Activated naive CD4-positive, alpha-beta T cell treated with anti-CD3 and anti-CD28 coated beads, Interleukin-2, amount 10 ng/mL, durations not matched to agents 7 days and 5 days (primary cell): ENCODE data around the gene AKR1A1.
"Not testable (repeated sequence)": the region's sequence is repeated elsewhere in the genome, so short reads cannot be mapped to it uniquely, and the experiment has no call there.

Source experiments
- CTCF ChIA-PET: fragments of 350-600 bp; sonication (Branson Sonifier 250); formaldehyde crosslinking; loops from one replicate; lab custom pipeline; 2021; ENCODE audit warnings: antibody characterized with exemption; lab: Charles Lee
- DNase-seq: peaks from one replicate; pipeline ENCODE4 v3.0.0-alpha.2; 2020
- H3K27ac Mint-ChIP-seq: one replicate; pipeline ENCODE4 v1.8.0; 2021; ENCODE audit warnings: mild to moderate bottlenecking, moderate library complexity, mixed read lengths
- H3K27me3 Mint-ChIP-seq: one replicate; pipeline ENCODE4 v1.8.0; 2021; ENCODE audit warnings: mild to moderate bottlenecking, mixed read lengths
- H3K36me3 Mint-ChIP-seq: one replicate; pipeline ENCODE4 v1.8.0; 2021; ENCODE audit warnings: mixed read lengths
- H3K4me1 Mint-ChIP-seq: one replicate; pipeline ENCODE4 v1.8.0; 2021; ENCODE audit warnings: mixed read lengths
- H3K4me3 Mint-ChIP-seq: one replicate; pipeline ENCODE4 v1.8.0; 2021; ENCODE audit warnings: mild to moderate bottlenecking, moderate library complexity, mixed read lengths
- H3K9me3 Mint-ChIP-seq: one replicate; pipeline ENCODE4 v1.8.0; 2021; ENCODE audit warnings: mixed read lengths

The AKR1A1 gene

DNA sequence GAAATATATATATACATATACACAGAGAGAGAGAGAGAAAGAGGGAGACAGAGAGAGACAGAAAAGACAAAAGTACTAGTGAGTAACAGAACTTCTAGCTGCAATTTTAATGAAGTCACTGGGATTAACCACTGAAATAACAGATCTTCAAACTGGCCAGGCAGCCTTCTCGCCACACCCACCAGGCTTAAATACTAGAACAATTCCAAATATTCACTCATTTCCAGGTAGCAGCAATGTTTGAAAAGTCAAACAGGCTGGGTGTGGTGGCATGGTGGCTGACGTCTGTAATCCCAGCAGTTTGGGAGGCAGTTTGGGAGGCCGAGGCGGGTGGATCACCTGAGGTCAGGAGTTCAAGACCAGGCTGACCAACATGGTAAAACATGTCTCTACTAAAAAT lies 34.2 kb upstream of the AKR1A1 start:
- H3K9me3 Mint-ChIP-seq: no peaks in the 10 kb centered on the region
- no peak for DNase-seq
- peaks cover 32% of the 10 kb centered on the region for H3K4me1 Mint-ChIP-seq
- H3K27me3 Mint-ChIP-seq: no peaks in the 10 kb centered on the region
- peaks cover 54% of the 10 kb centered on the region for H3K36me3 Mint-ChIP-seq
- no peak overlapping the region for H3K27ac Mint-ChIP-seq
- no peak overlapping the region for H3K4me3 Mint-ChIP-seq
- CTCF ChIA-PET: interaction anchor here (0.9 to 7.8 kb wide), 4 partner anchors 12 to 170 kb away, joined by 3 to 60 read pairs (median 4); partner anchors contain the start of gene GPBP1L1

- not testable (repeated sequence) for H3K9me3 Mint-ChIP-seq, H3K27me3 Mint-ChIP-seq, DNase-seq, H3K4me3 Mint-ChIP-seq, H3K27ac Mint-ChIP-seq
- Mint-ChIP-seq H3K4me1 (peaks cover 50% of the 10 kb centered on the region), H3K36me3 (peaks cover 45% of the 10 kb centered on the region)
- CTCF ChIA-PET: interaction anchor here (1.3 to 7.8 kb wide), 2 partner anchors 32 to 51 kb away, joined by 5 to 60 read pairs; partner anchors contain the start of gene AKR1A1
Observed at GRCh38 chr1:45518366-45518765, 32.3 kb upstream of the AKR1A1 start.

DNA sequence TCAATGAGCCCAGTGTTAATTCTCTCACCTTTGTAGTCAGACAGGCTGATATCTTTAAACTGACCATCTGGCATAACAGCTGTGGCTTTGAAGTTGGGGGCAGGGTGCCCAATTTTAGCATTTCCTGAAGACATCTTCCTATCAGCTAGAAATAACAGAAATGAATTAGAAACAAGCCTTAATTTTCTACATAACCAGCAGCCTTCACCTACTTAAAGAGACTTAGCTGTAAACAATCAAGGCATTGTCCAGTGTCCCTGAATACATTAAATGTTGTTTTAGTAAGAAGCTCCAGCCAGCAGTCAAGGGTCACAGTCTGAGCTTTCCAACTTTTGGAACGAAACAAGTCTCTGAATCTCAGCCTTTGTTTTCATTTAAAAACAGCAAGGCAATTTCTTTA lies 31.7 kb upstream of the AKR1A1 start:
- Mint-ChIP-seq H3K36me3 (peaks cover 41% of the 10 kb centered on the region), H3K4me1 (peaks cover 53% of the 10 kb centered on the region), H3K27me3 (no peaks in the 10 kb centered on the region), H3K9me3 (no peaks in the 10 kb centered on the region), H3K27ac (peak overlapping the region; percentile 72), H3K4me3 (peak overlapping the region; percentile 96)
- CTCF ChIA-PET: interaction anchor here (0.6 to 7.8 kb wide), 3 partner anchors 32 to 115 kb away, joined by 3 to 60 read pairs (median 5); partner anchors contain the start of gene AKR1A1
- DNase-seq: no peak

DNA sequence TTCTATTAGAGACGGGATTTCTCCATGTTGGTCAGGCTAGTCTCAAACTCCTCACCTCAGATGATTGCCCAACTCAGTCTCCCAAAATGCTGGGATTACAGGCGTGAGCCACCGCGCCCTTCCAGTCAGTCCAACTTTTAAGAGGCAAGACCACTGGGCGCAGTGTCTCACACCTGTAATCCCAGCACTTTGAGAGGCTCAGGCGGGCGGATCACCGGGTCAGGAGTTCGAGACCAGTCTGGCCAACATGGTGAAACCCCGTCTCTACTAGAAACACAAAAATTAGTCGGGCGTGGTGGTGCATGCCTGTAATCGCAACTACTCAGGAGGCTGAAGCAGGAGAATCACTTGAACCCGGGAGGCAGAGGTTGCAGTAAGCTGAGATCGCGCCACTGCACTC lies 30.9 kb upstream of the AKR1A1 start:
- H3K4me1 Mint-ChIP-seq: peaks cover 56% of the 10 kb centered on the region
- not testable (repeated sequence) for H3K27me3 Mint-ChIP-seq, DNase-seq, H3K9me3 Mint-ChIP-seq
- H3K36me3 Mint-ChIP-seq: peaks cover 33% of the 10 kb centered on the region
- H3K4me3 Mint-ChIP-seq: peak overlapping the region; percentile 96
- CTCF ChIA-PET: interaction anchor here (0.6 to 7.8 kb wide), 3 partner anchors 31 to 116 kb away, joined by 3 to 60 read pairs (median 5); partner anchors contain the start of gene AKR1A1
- H3K27ac Mint-ChIP-seq: peak overlapping the region; percentile 83

DNA sequence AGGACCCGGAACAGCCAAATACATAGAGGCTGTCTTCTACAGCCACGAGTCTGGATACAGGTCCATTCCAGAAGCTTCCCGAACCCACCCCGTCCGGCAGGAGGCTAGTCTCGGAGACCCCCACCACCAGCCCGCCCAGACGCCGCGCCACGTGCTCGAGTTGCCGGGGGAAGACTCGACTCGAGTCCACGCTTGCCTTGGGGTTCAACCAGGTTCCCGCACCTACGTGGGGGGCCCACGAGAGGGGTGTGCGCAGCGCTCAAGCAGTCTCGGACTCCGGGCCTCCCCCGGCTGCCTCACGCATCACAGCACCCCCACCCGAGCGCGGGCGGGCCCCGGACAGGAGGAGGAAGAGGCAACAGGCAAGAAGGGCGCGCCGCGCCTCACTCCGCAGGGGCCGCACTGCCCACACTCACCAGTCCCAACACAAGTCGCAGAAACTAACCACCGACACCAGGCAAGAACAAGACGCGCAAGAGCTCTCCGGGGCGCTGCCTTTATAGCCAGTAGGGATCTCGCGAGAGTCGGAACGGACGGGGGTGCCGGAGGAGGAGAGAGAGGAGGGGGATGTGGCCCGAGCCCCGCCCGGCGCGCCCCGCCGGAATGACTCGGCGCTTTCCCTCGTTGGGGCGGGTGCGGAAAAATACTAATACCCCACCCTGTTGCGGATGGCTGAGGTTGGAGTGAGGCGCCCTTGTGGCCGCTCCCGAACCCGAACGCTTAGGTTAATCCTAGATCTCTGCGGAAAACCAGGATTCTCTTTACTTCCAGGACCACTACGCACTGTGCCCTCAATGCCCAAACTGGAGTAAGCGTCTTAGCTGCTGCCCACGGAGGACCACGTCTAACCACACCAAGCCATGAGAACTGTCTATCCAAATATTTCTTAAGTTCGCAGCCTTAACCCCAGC lies 29.0 kb upstream of the AKR1A1 start, which contains the start of gene PRDX1:
PRDX1 (minus strand) TSS at position 472 of the 911 bp plus-strand sequence. CDS start 2,841 bp downstream, outside the sequence.
- Mint-ChIP-seq H3K27me3 (peaks cover 3% of the 10 kb centered on the region), H3K9me3 (no peaks in the 10 kb centered on the region), H3K36me3 (peaks cover 16% of the 10 kb centered on the region), H3K4me1 (peaks cover 54% of the 10 kb centered on the region), H3K27ac (peak within 1 kb of the TSS; percentile 83), H3K4me3 (peak within 1 kb of the TSS; percentile 96)
- CTCF ChIA-PET: interaction anchor here (0.8 to 7.8 kb wide), 8 partner anchors 10 to 48 kb away, joined by 3 to 60 read pairs (median 4); no protein-coding TSS in a partner anchor
- peak; percentile 97 for DNase-seq

DNA sequence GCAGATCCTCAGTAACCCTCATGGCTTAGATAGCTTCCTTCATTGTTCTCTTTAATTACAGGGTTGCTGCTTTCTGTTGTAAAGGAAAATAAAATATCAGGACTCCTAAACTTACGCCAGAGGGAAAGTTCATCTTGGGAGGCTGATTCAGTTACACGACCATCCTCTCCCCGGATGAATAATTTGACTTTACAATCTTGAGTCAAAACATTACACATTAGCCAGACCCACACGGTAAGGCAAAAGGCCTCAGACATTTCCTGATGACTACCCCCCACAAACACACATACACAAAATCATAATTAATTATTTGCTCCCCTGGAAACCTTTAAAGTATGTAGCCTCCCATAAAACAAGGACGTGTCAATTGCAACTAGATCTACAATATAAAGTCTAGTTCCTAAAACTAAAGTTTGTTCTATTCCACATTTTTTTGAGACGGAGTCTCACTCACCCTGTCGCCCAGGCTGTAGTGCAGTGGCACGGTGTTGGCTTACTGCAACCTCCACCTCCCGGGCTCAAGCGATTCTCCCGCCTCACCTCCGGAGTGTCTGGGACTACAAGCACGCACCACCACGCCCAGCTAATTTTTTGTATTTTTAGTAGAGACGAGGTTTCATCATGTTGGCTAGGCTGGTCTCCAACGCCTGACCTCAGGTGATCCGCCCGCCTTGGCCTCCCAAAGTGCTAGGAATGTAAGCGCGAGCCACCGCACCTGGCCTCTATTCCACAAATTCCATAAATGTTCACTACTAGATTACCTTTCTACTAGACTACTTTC lies 28.1 kb upstream of the AKR1A1 start:
- peak overlapping the region; percentile 96 for H3K4me3 Mint-ChIP-seq
- H3K27ac Mint-ChIP-seq: peak overlapping the region; percentile 83
- H3K27me3 Mint-ChIP-seq: peaks cover 9% of the 10 kb centered on the region
- CTCF ChIA-PET: interaction anchor here (0.8 to 7.8 kb wide), 8 partner anchors 10 to 47 kb away, joined by 3 to 60 read pairs (median 4); no protein-coding TSS in a partner anchor
- peaks cover 48% of the 10 kb centered on the region for H3K4me1 Mint-ChIP-seq
- H3K9me3 Mint-ChIP-seq: no peaks in the 10 kb centered on the region
- no peak for DNase-seq
- peaks cover 10% of the 10 kb centered on the region for H3K36me3 Mint-ChIP-seq

DNA sequence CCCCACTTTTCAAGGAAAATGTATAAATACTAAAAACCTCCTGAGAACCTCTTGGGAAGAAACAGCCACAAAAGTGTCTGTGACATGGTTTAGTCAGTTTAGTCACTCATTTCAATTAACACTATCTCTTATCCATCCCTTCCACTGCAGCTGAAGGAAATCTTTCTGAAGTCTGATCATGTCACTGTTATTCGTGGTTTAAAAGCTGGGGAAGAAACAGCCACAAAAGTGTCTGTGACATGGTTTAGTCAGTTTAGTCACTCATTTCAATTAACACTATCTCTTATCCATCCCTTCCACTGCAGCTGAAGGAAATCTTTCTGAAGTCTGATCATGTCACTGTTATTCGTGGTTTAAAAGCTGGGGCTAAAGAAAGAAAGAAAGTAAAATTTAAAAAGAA lies 27.1 kb upstream of the AKR1A1 start:
- peak overlapping the region; percentile 66 for H3K27ac Mint-ChIP-seq
- CTCF ChIA-PET: interaction anchor here (0.7 to 1.8 kb wide), 3 partner anchors 13 to 228 kb away, joined by 3 to 4 read pairs (median 4); no protein-coding TSS in a partner anchor
- H3K4me3 Mint-ChIP-seq, H3K9me3 Mint-ChIP-seq, H3K36me3 Mint-ChIP-seq, DNase-seq: not testable (repeated sequence)
- H3K27me3 Mint-ChIP-seq: peaks cover 14% of the 10 kb centered on the region
- H3K4me1 Mint-ChIP-seq: peaks cover 45% of the 10 kb centered on the region

- peaks cover 40% of the 10 kb centered on the region for H3K4me1 Mint-ChIP-seq
- not testable (repeated sequence) for H3K36me3 Mint-ChIP-seq, H3K27ac Mint-ChIP-seq, DNase-seq, H3K9me3 Mint-ChIP-seq, H3K4me3 Mint-ChIP-seq
- CTCF ChIA-PET: interaction anchor here (1.0 to 1.8 kb wide), 2 partner anchors 20 to 45 kb away, joined by 3 to 4 read pairs; no protein-coding TSS in a partner anchor
- peaks cover 18% of the 10 kb centered on the region for H3K27me3 Mint-ChIP-seq
Observed at GRCh38 chr1:45523975-45524374, 26.7 kb upstream of the AKR1A1 start.

DNA sequence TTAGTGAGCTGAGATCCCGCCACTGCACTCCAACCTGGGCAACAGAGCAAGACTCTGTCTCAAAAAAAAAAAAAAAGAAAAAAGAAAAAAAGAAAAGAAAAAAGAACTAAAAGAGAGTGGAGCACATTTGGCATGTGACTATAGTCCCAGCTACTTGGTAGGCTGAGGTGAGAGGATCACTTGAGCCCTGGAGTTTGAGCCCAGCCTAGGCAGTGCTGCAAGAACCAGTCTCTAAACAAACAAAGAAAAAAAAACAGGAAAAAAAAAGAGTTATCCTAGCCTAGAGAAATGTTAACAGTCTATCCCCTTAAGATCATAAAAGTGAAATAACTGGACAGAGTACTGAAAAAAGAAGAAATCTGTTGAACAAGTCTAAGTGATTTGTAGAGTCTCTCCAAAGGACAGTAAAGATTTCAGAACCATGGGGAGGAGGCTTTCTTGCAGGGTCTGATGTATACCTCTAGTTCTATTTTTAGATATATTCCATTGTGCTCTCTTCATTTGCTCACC lies 24.4 kb upstream of the AKR1A1 start:
- DNase-seq: no peak
- Mint-ChIP-seq H3K9me3 (no peaks in the 10 kb centered on the region), H3K36me3 (no peaks in the 10 kb centered on the region), H3K27me3 (peaks cover 19% of the 10 kb centered on the region), H3K4me3 (no peak overlapping the region), H3K4me1 (peaks cover 26% of the 10 kb centered on the region), H3K27ac (no peak overlapping the region)
- CTCF ChIA-PET: interaction anchor here (1.4 kb wide), 1 partner anchor 25 kb away, joined by 4 read pairs; no protein-coding TSS in a partner anchor

DNA sequence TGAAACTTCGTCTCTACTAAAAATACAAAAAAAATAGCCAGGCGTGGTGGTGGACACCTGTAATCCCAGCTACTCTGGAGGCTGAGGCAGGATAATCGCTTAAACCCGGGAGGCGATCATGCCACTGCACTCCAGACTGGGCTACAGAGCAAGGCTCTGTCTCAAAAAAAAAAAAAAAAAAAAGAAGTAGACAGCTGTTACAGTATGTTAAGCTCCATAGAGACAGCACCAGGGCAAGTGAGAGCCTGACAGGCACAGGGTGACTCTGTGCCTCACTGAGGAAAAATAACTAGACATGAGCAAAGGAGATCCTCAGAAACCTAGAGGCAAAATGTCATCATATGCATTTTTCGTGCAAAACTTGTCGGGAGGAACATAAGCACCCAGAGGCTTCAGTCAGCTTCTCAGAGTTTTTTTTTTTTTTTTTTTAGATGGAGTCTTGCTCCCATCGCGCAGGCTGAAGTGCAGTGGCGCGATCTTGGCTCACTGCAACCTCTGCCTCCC lies 19.9 kb upstream of the AKR1A1 start:
- Mint-ChIP-seq H3K36me3 (no peaks in the 10 kb centered on the region), H3K4me3 (no peak overlapping the region), H3K27ac (no peak overlapping the region), H3K27me3 (peaks cover 24% of the 10 kb centered on the region), H3K9me3 (no peaks in the 10 kb centered on the region), H3K4me1 (no peaks in the 10 kb centered on the region)
- CTCF ChIA-PET: interaction anchor here (0.6 to 1.1 kb wide), 2 partner anchors 20 to 38 kb away, joined by 3 to 4 read pairs; no protein-coding TSS in a partner anchor
- no peak for DNase-seq

DNA sequence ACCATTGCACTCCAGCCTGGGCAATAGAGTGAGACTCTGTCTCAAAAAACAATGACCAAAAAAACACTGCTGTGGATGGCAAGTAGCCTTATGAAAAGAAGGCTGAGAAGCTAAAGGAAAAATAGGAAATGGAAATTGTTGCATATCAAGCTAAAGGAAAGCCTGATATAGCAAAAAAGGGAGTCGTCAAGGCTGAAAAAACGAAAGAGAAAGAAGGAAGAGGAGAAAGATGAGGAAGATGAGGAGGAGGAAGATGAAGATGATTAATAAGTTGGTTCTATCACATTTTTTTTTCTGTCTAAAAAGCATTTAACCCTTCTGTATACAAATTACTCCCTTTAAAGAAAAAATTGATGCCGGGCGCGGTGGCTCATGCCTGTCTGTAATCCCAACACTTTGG lies 18.8 kb upstream of the AKR1A1 start:
- CTCF ChIA-PET: interaction anchor here (1.0 kb wide), 1 partner anchor 35 kb away, joined by 3 read pairs; no protein-coding TSS in a partner anchor
- Mint-ChIP-seq H3K27ac (no peak overlapping the region), H3K36me3 (no peaks in the 10 kb centered on the region), H3K27me3 (peaks cover 19% of the 10 kb centered on the region), H3K9me3 (no peaks in the 10 kb centered on the region), H3K4me3 (no peak overlapping the region), H3K4me1 (peaks cover 7% of the 10 kb centered on the region)
- no peak for DNase-seq

GRCh38 chr1:45535988-45536766 lies 14.4 kb upstream of the AKR1A1 start:
- H3K9me3 Mint-ChIP-seq: no peaks in the 10 kb centered on the region
- no peak overlapping the region for H3K4me3 Mint-ChIP-seq
- peaks cover 12% of the 10 kb centered on the region for H3K4me1 Mint-ChIP-seq
- no peaks in the 10 kb centered on the region for H3K36me3 Mint-ChIP-seq
- H3K27ac Mint-ChIP-seq: no peak overlapping the region
- no peak for DNase-seq
- CTCF ChIA-PET: interaction anchor here (0.9 to 1.9 kb wide), 5 partner anchors 9 to 43 kb away, joined by 4 to 5 read pairs (median 4); no protein-coding TSS in a partner anchor
- peaks cover 15% of the 10 kb centered on the region for H3K27me3 Mint-ChIP-seq
